HG03520 (cell line): ENCODE results near the gene TICAM2.
"Not testable (repeated sequence)": the region's sequence is repeated elsewhere in the genome, so short reads cannot be mapped to it uniquely, and the experiment has no call there.

Source experiments
- ATAC-seq: cut with Tn5 transposase; IDR thresholded peaks from one replicate; pipeline ENCODE4 v1.9.1; 2021; ENCODE audit warnings: mild to moderate bottlenecking, moderate library complexity; ENCODE audit not compliant: unreplicated experiment

TICAM2 gene

GRCh38 chr5:115601701-115602590, at the start of gene TICAM2:
Gene TICAM2 (minus strand): TSS chr5:115602479. CDS start chr5:115581256, 21,223 bp downstream.
- ATAC-seq: peak; percentile 78

GRCh38 chr5:115649541-115649940, 47.3 kb upstream of the TICAM2 start:
- no peak for ATAC-seq

- ATAC-seq: no peak
Measured at GRCh38 chr5:115648056-115648455, 45.8 kb upstream of the TICAM2 start.

GRCh38 chr5:115645386-115645785, 43.1 kb upstream of the TICAM2 start:
- ATAC-seq: not testable (repeated sequence)

- ATAC-seq: no peak
Measured at GRCh38 chr5:115644046-115644445, 41.8 kb upstream of the TICAM2 start.

GRCh38 chr5:115641948-115642347, 39.7 kb upstream of the TICAM2 start:
- no peak for ATAC-seq

- no peak for ATAC-seq
Measured at GRCh38 chr5:115640274-115640673, 38.0 kb upstream of the TICAM2 start.

- no peak for ATAC-seq
Measured at GRCh38 chr5:115639377-115639776, 37.1 kb upstream of the TICAM2 start.

- ATAC-seq: no peak
Measured at GRCh38 chr5:115637507-115637906, 35.2 kb upstream of the TICAM2 start.

- no peak for ATAC-seq
Measured at GRCh38 chr5:115636008-115636407, 33.7 kb upstream of the TICAM2 start.

- ATAC-seq: peak; percentile 53
Measured at GRCh38 chr5:115634343-115635132, 32.3 kb upstream of the TICAM2 start.

- no peak for ATAC-seq
Measured at GRCh38 chr5:115629903-115630302, 27.6 kb upstream of the TICAM2 start.

- ATAC-seq: no peak
Measured at GRCh38 chr5:115627295-115627865, 25.1 kb upstream of the TICAM2 start.

- peak; percentile 21 for ATAC-seq
Measured at GRCh38 chr5:115626445-115626823, 24.2 kb upstream of the TICAM2 start.

GRCh38 chr5:115625579-115626444, 23.5 kb upstream of the TICAM2 start, which contains the start of gene TMED7:
Gene TMED7 (minus strand): TSS chr5:115626036. CDS start chr5:115625792, 244 bp downstream.
- peak; percentile 86 for ATAC-seq

- no peak for ATAC-seq
Measured at GRCh38 chr5:115624994-115625393, 22.7 kb upstream of the TICAM2 start.

- no peak for ATAC-seq
Measured at GRCh38 chr5:115623658-115624057, 21.4 kb upstream of the TICAM2 start.

GRCh38 chr5:115621365-115621900, 19.2 kb upstream of the TICAM2 start:
- ATAC-seq: no peak

GRCh38 chr5:115616892-115617291, 14.6 kb upstream of the TICAM2 start:
- no peak for ATAC-seq

- no peak for ATAC-seq
Measured at GRCh38 chr5:115616472-115616871, 14.2 kb upstream of the TICAM2 start.
